OCI-LY1 (cell line): ENCODE results near the gene PRRC2C.

Experiments
- H2AFZ ChIP-seq: fragments of 200-600 bp; sonication (generic), shearing (Covaris generic); 2 replicates; pipeline ENCODE4 v1.6.0; 2014; ENCODE audit warnings: antibody characterized with exemption, mild to moderate bottlenecking, low read length
- H3F3A ChIP-seq: fragments of 200-600 bp; sonication (generic), shearing (Covaris generic); 2 replicates; pipeline ENCODE4 v1.6.0; 2014; ENCODE audit warnings: mild to moderate bottlenecking, antibody characterized with exemption, low read length, moderate library complexity; ENCODE audit not compliant: insufficient read depth
- H3K27ac ChIP-seq: fragments of 200-600 bp; sonication (generic); 2 replicates; pipeline ENCODE4 v1.5.1; 2014; ENCODE audit warnings: low read length, mixed run types, mild to moderate bottlenecking, low read depth; ENCODE audit not compliant: poor library complexity, severe bottlenecking
- H3K27me3 ChIP-seq: fragments of 200-600 bp; sonication (generic); 2 replicates; pipeline ENCODE4 v1.6.0; 2014; ENCODE audit warnings: antibody characterized with exemption, mild to moderate bottlenecking, low read length, moderate library complexity; ENCODE audit not compliant: insufficient read depth
- H3K36me3 ChIP-seq: fragments of 200-600 bp; sonication (generic); 2 replicates; pipeline ENCODE4 v1.6.1; 2014; ENCODE audit warnings: mild to moderate bottlenecking, antibody characterized with exemption, low read length, moderate library complexity, mixed read lengths; ENCODE audit not compliant: insufficient read depth
- H3K4me1 ChIP-seq: fragments of 200-600 bp; sonication (generic); 2 replicates; pipeline ENCODE4 v1.5.1; 2014; ENCODE audit warnings: mild to moderate bottlenecking, low read length, moderate library complexity; ENCODE audit not compliant: insufficient read depth, severe bottlenecking
- H3K4me2 ChIP-seq: fragments of 200-600 bp; sonication (generic), shearing (Covaris generic); 2 replicates; pipeline ENCODE4 v1.6.1; 2014; ENCODE audit warnings: low read length
- H3K4me3 ChIP-seq: fragments of 200-600 bp; sonication (generic); 2 replicates; pipeline ENCODE4 v1.5.1; 2014; ENCODE audit warnings: low read length, low read depth, mild to moderate bottlenecking, mixed read lengths; ENCODE audit not compliant: poor library complexity, severe bottlenecking
- H3K79me2 ChIP-seq: fragments of 200-600 bp; shearing (Covaris generic); 2 replicates; pipeline ENCODE4 v1.6.1; 2016; ENCODE audit warnings: mixed run types, low read length, mixed read lengths; ENCODE audit not compliant: insufficient read depth
- H3K9ac ChIP-seq: fragments of 200-600 bp; sonication (generic), shearing (Covaris generic); 2 replicates; pipeline ENCODE4 v1.6.1; 2014; ENCODE audit warnings: mild to moderate bottlenecking, low read length, mixed read lengths
- H3K9me2 ChIP-seq: fragments of 200-600 bp; sonication (generic), shearing (Covaris generic); 2 replicates; pipeline ENCODE4 v1.6.1; 2014; ENCODE audit warnings: low read depth, mild to moderate bottlenecking, low read length, mixed read lengths
- H3K9me3 ChIP-seq: fragments of 200-600 bp; shearing (Covaris generic); 2 replicates; pipeline ENCODE4 v1.6.1; 2014; ENCODE audit warnings: low read length, mixed read lengths
- H4K20me1 ChIP-seq: fragments of 200-600 bp; sonication (generic), shearing (Covaris generic); 2 replicates; pipeline ENCODE4 v1.6.0; 2016; ENCODE audit warnings: mild to moderate bottlenecking, low read length; ENCODE audit not compliant: insufficient read depth
- CTCF ChIP-seq: fragments of 200-600 bp; sonication (generic), shearing (Covaris generic); IDR thresholded peaks from 2 replicates; pipeline ENCODE4 v1.5.1; 2017; ENCODE audit warnings: mild to moderate bottlenecking, antibody characterized with exemption, low read length, moderate library complexity, mixed read lengths
- EZH2 ChIP-seq: fragments of 200-600 bp; sonication (generic), shearing (Covaris generic); IDR thresholded peaks from 2 replicates; pipeline ENCODE4 v1.8.0; 2017; ENCODE audit warnings: borderline replicate concordance, mixed run types, mild to moderate bottlenecking, antibody characterized with exemption, low read length, moderate library complexity, mixed read lengths

The PRRC2C gene

GRCh38 chr1:171581226-171581625 lies 95.9 kb downstream of the PRRC2C start:
- no peak overlapping the region for H3K9ac ChIP-seq
- TF ChIP-seq EZH2 (no peak), CTCF (no peak)
- H3K4me1 ChIP-seq: no peaks in the 10 kb centered on the region
- no peaks in the 10 kb centered on the region for H3K27me3 ChIP-seq
- no peaks in the 10 kb centered on the region for H3K9me2 ChIP-seq
- H3F3A ChIP-seq: no peaks in the 10 kb centered on the region
- H2AFZ ChIP-seq: no peak overlapping the region
- H3K9me3 ChIP-seq: no peaks in the 10 kb centered on the region
- no peaks in the 10 kb centered on the region for H3K79me2 ChIP-seq
- no peak overlapping the region for H3K4me3 ChIP-seq
- H3K36me3 ChIP-seq: peaks cover 94% of the 10 kb centered on the region
- no peaks in the 10 kb centered on the region for H4K20me1 ChIP-seq
- no peak overlapping the region for H3K4me2 ChIP-seq
- no peak overlapping the region for H3K27ac ChIP-seq

GRCh38 chr1:171581766-171582165 lies 96.4 kb downstream of the PRRC2C start:
- Histone ChIP-seq H3K79me2 (no peaks in the 10 kb centered on the region), H3K9me3 (no peaks in the 10 kb centered on the region), H3K4me3 (no peak overlapping the region), H4K20me1 (no peaks in the 10 kb centered on the region), H2AFZ (no peak overlapping the region), H3K9ac (no peak overlapping the region), H3K9me2 (no peaks in the 10 kb centered on the region), H3F3A (no peaks in the 10 kb centered on the region), H3K27ac (no peak overlapping the region), H3K4me1 (no peaks in the 10 kb centered on the region), H3K36me3 (peaks cover 93% of the 10 kb centered on the region), H3K27me3 (no peaks in the 10 kb centered on the region), H3K4me2 (no peak overlapping the region)
- TF ChIP-seq EZH2: no peak
- TF ChIP-seq CTCF: no peak

GRCh38 chr1:171582589-171582988 lies 97.3 kb downstream of the PRRC2C start:
- H3K27me3 ChIP-seq: no peaks in the 10 kb centered on the region
- H3K9ac ChIP-seq: no peak overlapping the region
- no peaks in the 10 kb centered on the region for H3K9me2 ChIP-seq
- H2AFZ ChIP-seq: no peak overlapping the region
- no peaks in the 10 kb centered on the region for H3K79me2 ChIP-seq
- H3K27ac ChIP-seq: no peak overlapping the region
- no peaks in the 10 kb centered on the region for H3K9me3 ChIP-seq
- H3K36me3 ChIP-seq: peaks cover 93% of the 10 kb centered on the region
- TF ChIP-seq EZH2 (no peak), CTCF (no peak)
- H3K4me2 ChIP-seq: no peak overlapping the region
- no peaks in the 10 kb centered on the region for H3K4me1 ChIP-seq
- no peaks in the 10 kb centered on the region for H3F3A ChIP-seq
- H3K4me3 ChIP-seq: no peak overlapping the region
- no peaks in the 10 kb centered on the region for H4K20me1 ChIP-seq
